GM12878 (cell line): ENCODE data around the gene STXBP1. TPM values are rescaled to one million over a fixed set of nuclear protein-coding genes. Genes with fewer than 3 reads are reported as not detected.

Experiments used
- ATAC-seq: fragments of 200-7000 bp; cut with Tn5 transposase; 3 replicates; pipeline ENCODE4 v1.9.1; 2020; ENCODE audit warnings: mild to moderate bottlenecking, moderate library complexity
- BruUV-seq: library from RNA; stranded (reverse); fragments of 400-500 nt; replicated peaks from 2 replicates; lab custom pipeline; 2021; lab: Mats Ljungman, UMichigan
- CTCF ChIA-PET: fragments of 300-600 bp; sonication (Branson Sonifier 250); formaldehyde crosslinking; extraction: SDS; loops from one replicate; lab custom pipeline; 2021; ENCODE audit warnings: inconsistent platforms; lab: Yijun Ruan, JAX
- POLR2A ChIA-PET: fragments of 350-600 bp; formaldehyde crosslinking; extraction: SDS; loops from one replicate; lab custom pipeline; 2021; ENCODE audit warnings: inconsistent platforms; lab: Charles Lee
- RAD21 ChIA-PET: fragments of 300-600 bp; sonication (Branson Sonifier 250); formaldehyde crosslinking; loops from one replicate; lab custom pipeline; 2023; ENCODE audit warnings: antibody characterized with exemption; ENCODE audit not compliant: unreplicated experiment; lab: Charles Lee
- SMC1A ChIA-PET: fragments of 300-600 bp; sonication (Branson Sonifier 250); formaldehyde crosslinking; loops from one replicate; lab custom pipeline; 2023; ENCODE audit not compliant: unreplicated experiment, uncharacterized antibody; lab: Charles Lee
- DNase-seq: peaks from one replicate; pipeline ENCODE4 v3.0.0-alpha.2; 2011; ENCODE audit warnings: low read depth, low spot score
- FAIRE-seq: peaks from 3 replicates; lab custom pipeline; 2011; peaks lifted over from hg19 to GRCh38; lab: Jason Lieb, UNC
- H2AFZ ChIP-seq: 2 replicates; pipeline ENCODE4 v1.6.0; 2011; ENCODE audit warnings: low read depth, low read length, control low read depth; ENCODE audit not compliant: control insufficient read depth
- H3K27ac ChIP-seq: 2 replicates; pipeline ENCODE4 v1.5.1; 2011; ENCODE audit warnings: control low read depth; ENCODE audit not compliant: control insufficient read depth, insufficient read depth
- H3K27me3 ChIP-seq, 2 experiments: replicated peaks in 1 of 2; 2 replicates each; pipeline versions ENCODE4 v1.6.0 to v1.6.1; 2011; ENCODE audit warnings: low read length in 1 of 2; ENCODE audit not compliant: control insufficient read depth in 2 of 2, insufficient read depth in 2 of 2
- H3K36me3 ChIP-seq, 2 experiments: 2 replicates each; pipeline ENCODE4 v1.5.1; 2011; ENCODE audit warnings: low read length in 1 of 2; ENCODE audit not compliant: control insufficient read depth in 2 of 2, insufficient read depth in 2 of 2
- H3K4me1 ChIP-seq: 2 replicates; pipeline ENCODE4 v1.6.1; 2011; ENCODE audit warnings: mild to moderate bottlenecking, low read length, moderate library complexity, mixed read lengths; ENCODE audit not compliant: control insufficient read depth, insufficient read depth
- H3K4me2 ChIP-seq: 2 replicates; pipeline ENCODE4 v1.6.0; 2011; ENCODE audit warnings: control low read depth; ENCODE audit not compliant: control insufficient read depth, insufficient read depth
- H3K4me3 ChIP-seq: fragments of 200-600 bp; sonication (generic); 2 replicates; pipeline ENCODE4 v1.5.1; 2016
- H3K79me2 ChIP-seq: 2 replicates; pipeline ENCODE4 v1.6.0; 2011; ENCODE audit warnings: low read length; ENCODE audit not compliant: control insufficient read depth, insufficient read depth
- H3K9ac ChIP-seq: 2 replicates; pipeline ENCODE4 v1.8.0; 2011; ENCODE audit warnings: low read length, control low read depth, mixed read lengths; ENCODE audit not compliant: control insufficient read depth, insufficient read depth
- H3K9me3 ChIP-seq: replicated peaks from 3 replicates; pipeline ENCODE4 v1.5.1; 2011; ENCODE audit warnings: mild to moderate bottlenecking, low read length; ENCODE audit not compliant: control insufficient read depth, insufficient read depth
- H4K20me1 ChIP-seq: 2 replicates; pipeline ENCODE4 v1.6.0; 2011; ENCODE audit not compliant: control insufficient read depth, insufficient read depth
- CHD2 ChIP-seq: IDR thresholded peaks from 2 replicates; pipeline ENCODE4 v1.6.1; 2011; ENCODE audit warnings: low read depth, low read length, improper control_type of control experiment, borderline replicate concordance
- WGBS: methylation state at CpG from one replicate; pipeline ENCODE4 v1.1.6; 2016; ENCODE audit warnings: low lambda C conversion rate; ENCODE audit not compliant: insufficient replicate concordance, insufficient coverage; ENCODE audit errors: missing lambda C conversion rate; 5-methylcytosine and 5-hydroxymethylcytosine counted together
- in situ Hi-C: fragments of 300-500 bp; cut with MboI; formaldehyde crosslinking; loops from 9 replicates; pipeline ENCODE4 v1.14.3; 2018; ENCODE audit warnings: mixed read lengths
- intact Hi-C: fragments of 100-400 bp; cut with micrococcal nuclease; formaldehyde crosslinking; loops from one replicate; pipeline ENCODE4 v1.14.2; 2022; ENCODE audit not compliant: unreplicated experiment
- polyA plus RNA-seq, 11 experiments: library from polyadenylated mRNA; depleted of rRNA in 4 of 11; unstranded in 6 of 11; stranded (reverse) in 5 of 11; fragments of >200 nt; fragmentation: Nextera tagmentation in 4 of 11; fragmentation: Illumina TruSeq in 1 of 11; extraction: Ambion mirVana in 4 of 11; extraction: Trizol in 1 of 11; gene quantifications; 1 replicate in 1 of 11; 2 replicates in 10 of 11; pipeline versions ENCODE4 v1.2.1 to v1.2.3, GENCODE V29; 2011 to 2016; ENCODE audit warnings: inconsistent platforms in 2 of 11, missing spikeins in 2 of 11, low read depth in 1 of 11
- total RNA-seq, 4 experiments: library from RNA; depleted of rRNA in 3 of 4; stranded (reverse); fragments of >200 nt in 3 of 4; fragmentation: Illumina TruSeq in 1 of 4; extraction: Trizol in 1 of 4; gene quantifications; 2 replicates each; pipeline versions ENCODE4 v1.2.1 to v1.2.3, GENCODE V29; 2013 to 2021
- TF ChIP-seq, protein P1 (sequence below): IDR thresholded peaks from 2 replicates; pipeline ENCODE4 v1.6.1; 2011; ENCODE audit warnings: borderline replicate concordance, low read depth, mild to moderate bottlenecking, moderate library complexity, low read length; ENCODE audit not compliant: insufficient read depth, poor library complexity, severe bottlenecking

STXBP1 gene
- total and polyA plus RNA-seq, 10 of the 15 experiments (the other 5 are each of a cell fraction or from before 2014, with no cell fraction given), result 0.08 to 0.85 (median 0.31) TPM; not detected in 3

DNA sequence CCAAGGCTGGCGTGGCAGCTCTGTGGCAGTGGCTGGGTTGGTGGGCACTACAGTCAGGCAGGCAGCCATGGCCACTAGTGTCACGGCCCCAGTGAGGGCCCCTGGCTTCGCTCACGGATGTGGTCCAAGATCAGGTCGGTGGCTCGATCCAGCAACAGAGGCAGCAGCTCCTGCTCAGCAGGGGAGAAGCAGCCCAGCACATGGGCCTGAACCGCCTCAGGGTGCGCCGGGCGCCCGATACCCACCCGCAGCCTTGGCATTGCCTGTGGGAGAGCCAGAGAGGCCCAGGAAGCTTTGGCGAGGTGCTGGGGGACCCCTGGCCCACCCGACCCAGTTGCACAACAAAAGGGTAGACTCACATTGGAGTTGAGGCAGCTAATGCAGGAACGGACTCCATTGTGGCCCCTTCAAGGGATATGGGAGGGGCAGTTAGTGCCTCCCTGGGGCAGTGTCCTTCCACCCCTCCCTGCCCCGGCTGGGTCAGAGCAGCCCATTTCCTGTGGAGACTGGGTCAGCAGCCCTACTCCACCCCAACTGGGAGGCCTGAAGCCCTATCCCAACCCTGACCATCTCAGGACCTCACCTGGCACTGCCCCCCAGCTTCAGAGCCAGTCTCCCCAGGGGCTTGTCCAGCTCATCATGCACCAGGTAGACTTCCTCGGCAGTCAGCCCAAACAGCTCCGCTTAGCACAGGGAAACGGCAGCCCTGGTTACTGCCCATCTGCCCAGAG lies 102.1 kb downstream of the STXBP1 start:
- Histone ChIP-seq H4K20me1 (no peaks in the 10 kb centered on the region), H3K79me2 (no peaks in the 10 kb centered on the region), H3K4me1 (peaks cover 6% of the 10 kb centered on the region; the same call in 1 of the 2 replicates), H3K9me3 (no peaks in the 10 kb centered on the region; the same call in 2 of the 3 replicates), H3K36me3 (no peaks in the 10 kb centered on the region; a peak in 1 of 4 replicates), H3K4me2 (peak overlapping the region; percentile 74), H3K27me3 (no peaks in the 10 kb centered on the region), H2AFZ (no peak overlapping the region), H3K4me3 (peak overlapping the region; percentile 36; the same call in 1 of the 2 replicates), H3K9ac (no peak overlapping the region; the same call in 1 of the 2 replicates), H3K27ac (no peak overlapping the region)
- ChIA-PET CTCF (interaction anchor here (3.3 kb wide), 1 partner anchor 21 kb away, joined by 21 read pairs; the partner anchor contains the start of gene TOR2A), RAD21 (no interaction called here), POLR2A (no interaction called here), SMC1A (interaction anchor here (1.4 kb wide), 1 partner anchor 8 kb away, joined by 3 read pairs; the partner anchor contains the start of gene CFAP157)
- TSS peak; percentile 64 for BruUV-seq
- intact Hi-C loops, result no loop called here
- DNase-seq (no peak), ATAC-seq (no peak), FAIRE-seq (no peak)
- TF ChIP-seq, protein P1, sequence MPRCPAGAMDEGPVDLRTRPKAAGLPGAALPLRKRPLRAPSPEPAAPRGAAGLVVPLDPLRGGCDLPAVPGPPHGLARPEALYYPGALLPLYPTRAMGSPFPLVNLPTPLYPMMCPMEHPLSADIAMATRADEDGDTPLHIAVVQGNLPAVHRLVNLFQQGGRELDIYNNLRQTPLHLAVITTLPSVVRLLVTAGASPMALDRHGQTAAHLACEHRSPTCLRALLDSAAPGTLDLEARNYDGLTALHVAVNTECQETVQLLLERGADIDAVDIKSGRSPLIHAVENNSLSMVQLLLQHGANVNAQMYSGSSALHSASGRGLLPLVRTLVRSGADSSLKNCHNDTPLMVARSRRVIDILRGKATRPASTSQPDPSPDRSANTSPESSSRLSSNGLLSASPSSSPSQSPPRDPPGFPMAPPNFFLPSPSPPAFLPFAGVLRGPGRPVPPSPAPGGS, result no peak
- TF ChIP-seq CHD2, result no peak
- in situ Hi-C loops, result no loop called here
- 70% methylated on average over 18 of the region's 19 CpGs for WGBS
